Activated naive CD8-positive, alpha-beta T cell treated with anti-CD3 and anti-CD28 coated beads for 36 hours (primary cell): ENCODE results near the gene SMCHD1. TPM values are rescaled to one million over a fixed set of nuclear protein-coding genes. Genes with fewer than 3 reads are reported as not detected.
A peak's percentile ranks its signal among the peaks of the same experiment; 100 is the strongest.
"Not testable (repeated sequence)": the region's sequence is repeated elsewhere in the genome, so short reads cannot be mapped to it uniquely, and the experiment has no call there.

Experiments
- DNase-seq: peaks from one replicate; pipeline ENCODE4 v3.0.0; 2021
- H3K27ac Mint-ChIP-seq: one replicate; pipeline ENCODE4 v1.8.0; 2022; ENCODE audit warnings: mild to moderate bottlenecking, moderate library complexity, mixed read lengths
- H3K27me3 Mint-ChIP-seq: one replicate; pipeline ENCODE4 v1.8.0; 2022; ENCODE audit warnings: mild to moderate bottlenecking, mixed read lengths
- H3K36me3 Mint-ChIP-seq: one replicate; pipeline ENCODE4 v1.8.0; 2021; ENCODE audit warnings: mild to moderate bottlenecking, mixed read lengths
- H3K4me1 Mint-ChIP-seq: one replicate; pipeline ENCODE4 v1.8.0; 2021; ENCODE audit warnings: mixed read lengths
- H3K4me3 Mint-ChIP-seq: one replicate; pipeline ENCODE4 v1.8.0; 2022; ENCODE audit warnings: mild to moderate bottlenecking, moderate library complexity, mixed read lengths
- H3K9me3 Mint-ChIP-seq: one replicate; pipeline ENCODE4 v1.8.0; 2022; ENCODE audit warnings: mixed read lengths
- total RNA-seq, 2 experiments: library from RNA; stranded (reverse); gene quantifications; one replicate each; pipeline ENCODE4 v1.2.3, GENCODE V29; 2021

SMCHD1 gene
- total RNA-seq, 2 experiments from 2014 or later, result 85.1 to 97.2 TPM

GRCh38 chr18:2837290-2837689 lies 181.8 kb downstream of the SMCHD1 start:
- not testable (repeated sequence) for H3K4me1 Mint-ChIP-seq, H3K9me3 Mint-ChIP-seq, H3K27me3 Mint-ChIP-seq, DNase-seq, H3K36me3 Mint-ChIP-seq, H3K4me3 Mint-ChIP-seq, H3K27ac Mint-ChIP-seq

DNA sequence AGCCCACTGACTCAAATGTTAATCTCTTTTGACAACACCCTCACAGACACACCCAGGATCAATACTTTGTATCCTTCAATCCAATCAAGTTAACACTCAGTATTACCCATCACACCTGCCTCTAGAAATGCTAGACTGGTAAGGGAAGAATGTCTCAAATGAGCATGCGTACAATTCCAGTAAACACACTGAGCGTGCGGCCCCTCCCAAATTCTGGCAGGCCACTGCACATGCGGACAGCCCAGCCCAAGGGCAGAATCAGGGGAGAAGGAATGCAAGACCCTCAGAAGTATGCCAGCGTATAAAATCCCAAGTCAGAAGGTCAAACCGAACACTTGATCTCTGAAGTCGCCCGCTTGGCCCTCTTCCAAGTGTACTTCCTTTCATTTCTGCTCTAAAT lies 183.7 kb downstream of the SMCHD1 start:
- Mint-ChIP-seq H3K4me3 (no peak overlapping the region), H3K36me3 (peaks cover 5% of the 10 kb centered on the region), H3K9me3 (peaks cover 10% of the 10 kb centered on the region), H3K27me3 (peaks cover 2% of the 10 kb centered on the region), H3K4me1 (peaks cover 2% of the 10 kb centered on the region), H3K27ac (no peak overlapping the region)
- no peak for DNase-seq

GRCh38 chr18:2840521-2840920 lies 185.0 kb downstream of the SMCHD1 start:
- Mint-ChIP-seq H3K27me3 (peaks cover 11% of the 10 kb centered on the region), H3K4me1 (peaks cover 2% of the 10 kb centered on the region), H3K27ac (no peak overlapping the region), H3K4me3 (no peak overlapping the region), H3K36me3 (peaks cover 5% of the 10 kb centered on the region), H3K9me3 (peaks cover 10% of the 10 kb centered on the region)
- no peak for DNase-seq

DNA sequence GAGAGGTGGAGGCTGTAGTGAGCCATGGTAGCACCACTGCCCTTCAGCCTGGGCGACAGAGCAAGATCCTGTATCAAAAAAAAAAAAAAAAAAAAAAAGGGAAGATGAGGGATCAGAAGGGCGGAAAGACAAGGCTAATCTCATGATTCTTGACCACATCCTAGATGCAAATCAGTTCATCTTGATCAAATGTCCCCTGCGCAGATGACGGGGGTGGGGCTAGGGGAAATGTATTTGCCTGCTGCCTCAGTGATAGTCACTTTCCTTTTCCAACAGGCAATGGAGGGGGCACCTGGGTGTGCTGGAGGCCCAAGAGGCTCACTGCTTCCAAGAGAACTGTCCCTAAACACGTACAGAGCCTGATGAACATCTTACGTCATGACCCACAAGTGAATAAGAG lies 187.6 kb downstream of the SMCHD1 start:
- Mint-ChIP-seq H3K27me3 (peaks cover 28% of the 10 kb centered on the region), H3K27ac (no peak overlapping the region), H3K36me3 (peaks cover 4% of the 10 kb centered on the region), H3K9me3 (peaks cover 4% of the 10 kb centered on the region), H3K4me3 (no peak overlapping the region), H3K4me1 (peaks cover 9% of the 10 kb centered on the region)
- no peak for DNase-seq

DNA sequence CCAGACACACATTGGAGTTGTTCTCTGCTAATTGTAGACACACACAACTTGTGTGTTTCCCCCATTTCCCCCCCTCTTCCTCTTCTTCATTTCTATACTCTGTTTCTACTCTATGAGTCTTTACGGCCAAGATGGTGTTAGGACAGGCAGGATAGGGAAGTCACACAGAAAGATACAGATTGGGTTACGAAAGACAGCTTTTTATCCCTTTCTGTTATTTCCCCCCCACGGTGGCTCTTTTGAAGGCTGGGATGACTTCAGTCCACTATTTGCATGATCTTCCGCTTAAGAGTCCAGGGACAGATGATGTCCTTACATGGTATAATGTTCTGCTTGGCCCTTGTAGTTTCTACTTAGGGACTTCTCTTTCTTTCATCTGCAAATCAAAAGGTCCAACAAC lies 189.6 kb downstream of the SMCHD1 start:
- no peaks in the 10 kb centered on the region for H3K36me3 Mint-ChIP-seq
- no peaks in the 10 kb centered on the region for H3K9me3 Mint-ChIP-seq
- no peak for DNase-seq
- H3K4me3 Mint-ChIP-seq, result no peak overlapping the region
- no peak overlapping the region for H3K27ac Mint-ChIP-seq
- H3K4me1 Mint-ChIP-seq, result peaks cover 16% of the 10 kb centered on the region
- H3K27me3 Mint-ChIP-seq, result peaks cover 48% of the 10 kb centered on the region

DNA sequence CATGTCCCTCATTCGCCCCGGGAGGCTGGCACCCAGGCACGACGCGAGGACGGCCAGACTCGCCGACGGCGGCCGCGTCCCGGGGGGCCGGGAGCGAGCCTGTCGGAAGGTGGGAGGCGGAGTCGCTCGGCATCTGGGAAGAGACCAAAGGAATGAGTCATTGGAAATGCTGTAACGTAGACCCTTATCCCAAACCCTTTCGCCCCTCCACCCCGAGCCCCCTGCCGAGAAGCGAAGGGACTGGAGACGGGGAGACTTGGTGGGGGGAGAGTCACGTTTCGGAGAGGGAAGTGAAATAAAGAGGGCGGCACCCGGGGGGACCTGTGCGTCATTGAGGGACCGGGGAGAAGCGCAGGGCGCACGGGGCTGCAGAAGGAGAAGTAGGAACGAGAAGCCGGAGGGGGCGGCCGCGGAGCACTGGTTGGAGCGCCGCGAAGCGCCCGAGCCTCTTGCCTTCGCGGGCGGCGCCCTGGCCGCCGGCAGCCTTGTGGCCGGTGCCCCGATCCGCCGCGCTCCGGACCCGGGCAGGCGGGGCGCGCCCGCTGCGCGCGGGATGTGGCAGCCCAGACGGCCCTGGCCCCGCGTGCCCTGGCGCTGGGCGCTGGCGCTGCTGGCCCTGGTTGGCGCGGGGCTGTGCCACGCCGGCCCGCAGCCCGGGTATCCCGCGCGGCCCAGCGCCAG lies 191.2 kb downstream of the SMCHD1 start, which contains the start of gene EMILIN2:
Gene EMILIN2 (plus strand): TSS at position 371 of the 681 bp plus-strand sequence. CDS start 183 bp downstream, at position 554.
- Mint-ChIP-seq H3K4me3 (peak within 1 kb of the TSS; percentile 80), H3K27me3 (peaks cover 60% of the 10 kb centered on the region), H3K4me1 (peaks cover 22% of the 10 kb centered on the region), H3K9me3 (no peaks in the 10 kb centered on the region), H3K36me3 (no peaks in the 10 kb centered on the region), H3K27ac (no peak within 1 kb of the TSS)
- DNase-seq, result peak; percentile 43

DNA sequence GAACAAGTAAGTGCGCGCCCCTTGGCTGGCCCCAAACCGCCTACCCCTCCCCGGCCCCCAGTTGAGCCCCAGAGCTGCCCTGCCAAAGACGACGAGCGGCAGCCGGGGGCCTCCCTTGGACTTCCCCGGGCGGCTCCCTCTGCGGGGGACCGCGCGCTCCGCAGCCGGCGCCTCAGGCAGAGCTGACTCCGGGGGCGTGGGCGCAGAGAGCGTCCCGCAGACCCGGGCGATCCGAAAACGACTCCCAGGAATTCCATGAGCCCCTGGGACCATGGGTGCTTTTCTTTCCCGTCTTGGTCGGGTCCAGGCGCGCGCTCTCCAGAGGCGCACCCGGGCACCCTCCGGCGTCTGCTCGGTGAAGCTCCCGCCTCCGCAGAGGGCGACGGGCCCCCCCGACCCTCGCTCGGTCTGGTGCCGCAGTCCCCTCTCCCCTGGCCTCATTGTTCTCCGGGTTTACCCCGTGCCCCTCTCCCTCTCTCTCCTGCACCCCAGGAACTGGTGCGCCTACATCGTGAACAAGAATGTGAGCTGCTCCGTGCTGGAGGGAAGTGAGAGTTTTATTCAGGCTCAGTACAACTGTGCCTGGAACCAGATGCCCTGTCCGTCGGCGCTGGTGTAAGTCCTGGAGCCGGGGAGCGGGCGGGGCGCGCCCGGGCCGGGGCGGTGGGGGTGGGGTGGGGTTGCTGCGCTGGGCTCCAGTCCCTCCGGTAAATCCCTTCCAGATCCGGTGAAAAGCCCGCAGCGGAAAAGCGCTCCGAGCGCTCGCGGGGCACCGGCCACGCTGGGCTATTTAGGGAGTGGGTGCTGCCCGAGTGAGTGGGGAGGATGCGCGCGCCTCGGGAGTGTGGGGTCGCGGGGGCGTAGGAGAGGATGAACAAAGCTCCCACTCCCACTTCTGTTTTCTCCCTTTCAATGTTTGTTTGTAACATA lies 192.1 kb downstream of the SMCHD1 start:
- peak; percentile 50 for DNase-seq
- Mint-ChIP-seq H3K4me1 (peaks cover 22% of the 10 kb centered on the region), H3K27ac (no peak overlapping the region)

DNA sequence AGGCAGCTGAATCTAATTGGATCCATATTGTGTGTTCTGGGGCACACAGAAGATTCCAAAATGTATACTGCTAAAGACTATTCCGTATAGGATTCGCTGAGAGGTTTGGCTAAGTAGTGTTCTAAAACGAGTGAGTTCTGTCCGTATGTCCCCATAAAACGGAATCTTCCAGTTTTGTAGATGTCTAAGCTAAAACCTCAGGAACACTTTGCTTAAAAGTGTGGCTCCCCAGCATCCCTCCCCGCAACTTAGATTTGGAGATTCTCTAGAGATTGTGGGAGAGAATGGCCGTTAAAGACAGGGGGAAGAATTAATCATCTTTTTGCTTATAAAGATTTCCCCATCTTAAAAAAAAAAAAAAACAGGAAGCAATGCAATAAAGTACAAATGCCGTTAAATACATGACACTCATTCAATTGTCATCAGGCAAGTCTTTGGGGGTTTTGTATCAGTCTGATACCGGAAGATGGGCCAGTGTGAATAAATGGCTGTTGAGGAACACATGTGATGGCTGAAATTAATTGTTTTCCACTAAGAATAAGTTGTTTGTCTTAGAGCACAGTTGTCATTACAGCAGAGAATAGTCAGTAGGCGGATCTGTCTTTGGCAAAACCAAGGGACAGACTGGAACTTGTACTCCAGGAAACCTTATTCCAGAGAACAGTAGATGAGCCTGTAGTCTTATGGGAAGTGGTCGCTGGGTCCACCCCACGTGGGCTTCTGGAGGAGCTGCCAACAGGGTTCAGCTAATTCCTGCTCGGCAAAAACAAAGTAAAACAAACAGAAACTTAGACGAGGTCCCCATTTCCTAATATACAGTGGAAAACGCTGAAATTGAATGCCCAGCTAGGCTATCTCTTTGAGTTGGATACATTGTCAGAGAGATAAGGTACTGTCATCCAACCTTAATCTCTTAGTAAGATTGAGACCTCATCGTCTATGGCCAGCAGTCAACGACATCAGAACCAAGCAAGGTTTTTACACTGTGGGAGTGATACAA lies 193.0 kb downstream of the SMCHD1 start:
- Mint-ChIP-seq H3K4me3 (peak overlapping the region; percentile 80), H3K9me3 (no peaks in the 10 kb centered on the region), H3K27me3 (peaks cover 60% of the 10 kb centered on the region), H3K36me3 (no peaks in the 10 kb centered on the region), H3K27ac (no peak overlapping the region), H3K4me1 (peaks cover 22% of the 10 kb centered on the region)
- no peak for DNase-seq

More for the DNA sequence above, 192.1 kb downstream of the SMCHD1 start:
- Mint-ChIP-seq H3K27me3 (peaks cover 60% of the 10 kb centered on the region), H3K4me3 (peak overlapping the region; percentile 80), H3K36me3 (no peaks in the 10 kb centered on the region), H3K9me3 (no peaks in the 10 kb centered on the region)

DNA sequence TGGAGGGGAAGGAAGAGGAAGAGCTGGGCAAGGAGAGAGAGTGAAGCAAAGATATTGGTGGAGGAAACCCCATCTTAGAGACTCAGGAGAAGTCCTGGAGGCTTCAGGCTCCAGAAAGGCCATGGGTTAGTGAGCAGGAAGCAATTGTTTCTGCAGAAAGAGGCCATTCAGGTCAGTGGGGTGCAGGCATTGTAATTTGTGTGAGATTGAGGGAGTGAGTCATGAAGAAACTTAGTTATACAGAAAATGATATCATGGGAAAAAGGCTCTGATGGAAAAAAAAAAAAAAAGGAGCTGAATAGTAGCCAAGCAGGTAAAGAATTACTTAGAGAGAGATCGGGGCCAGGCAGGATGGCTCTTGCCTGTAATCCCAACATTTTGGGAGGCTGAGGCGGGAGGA lies 195.3 kb downstream of the SMCHD1 start:
- no peaks in the 10 kb centered on the region for H3K9me3 Mint-ChIP-seq
- no peak overlapping the region for H3K27ac Mint-ChIP-seq
- H3K4me1 Mint-ChIP-seq, result peaks cover 20% of the 10 kb centered on the region
- DNase-seq, result no peak
- no peak overlapping the region for H3K4me3 Mint-ChIP-seq
- H3K36me3 Mint-ChIP-seq, result no peaks in the 10 kb centered on the region
- H3K27me3 Mint-ChIP-seq, result peaks cover 46% of the 10 kb centered on the region

- Mint-ChIP-seq H3K27me3 (peaks cover 38% of the 10 kb centered on the region), H3K4me3 (no peak overlapping the region), H3K9me3 (no peaks in the 10 kb centered on the region), H3K36me3 (no peaks in the 10 kb centered on the region), H3K4me1 (peaks cover 16% of the 10 kb centered on the region), H3K27ac (no peak overlapping the region)
- no peak for DNase-seq
These were observed 196.2 kb downstream of the SMCHD1 start for GRCh38 chr18:2851771-2852170.

DNA sequence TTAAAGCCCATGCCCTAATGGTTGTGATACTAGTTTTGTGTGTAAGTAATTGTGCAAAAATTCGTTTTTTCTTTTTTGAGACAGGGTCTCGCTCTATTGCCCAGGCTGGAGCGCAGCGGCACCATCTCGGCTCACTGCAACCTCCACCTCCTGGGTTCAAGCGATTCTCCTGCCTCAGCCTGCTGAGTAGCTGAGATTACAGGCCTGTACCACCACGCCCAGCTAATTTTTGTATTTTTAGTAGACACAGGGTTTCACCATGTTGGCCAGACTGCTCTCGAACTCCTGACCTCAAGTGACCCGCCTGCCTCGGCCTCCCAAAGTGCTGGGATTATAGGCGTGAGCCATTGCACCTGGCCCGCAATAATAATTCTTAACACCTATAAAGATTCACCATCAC lies 196.9 kb downstream of the SMCHD1 start:
- not testable (repeated sequence) for H3K4me3 Mint-ChIP-seq, DNase-seq, H3K27ac Mint-ChIP-seq, H3K36me3 Mint-ChIP-seq, H3K9me3 Mint-ChIP-seq
- Mint-ChIP-seq H3K4me1 (peaks cover 16% of the 10 kb centered on the region), H3K27me3 (peaks cover 38% of the 10 kb centered on the region)

GRCh38 chr18:2853173-2853925 lies 197.8 kb downstream of the SMCHD1 start:
- peaks cover 30% of the 10 kb centered on the region for H3K27me3 Mint-ChIP-seq
- no peaks in the 10 kb centered on the region for H3K36me3 Mint-ChIP-seq
- no peak for DNase-seq
- no peak overlapping the region for H3K27ac Mint-ChIP-seq
- H3K4me1 Mint-ChIP-seq, result peaks cover 11% of the 10 kb centered on the region
- H3K9me3 Mint-ChIP-seq, result no peaks in the 10 kb centered on the region
- no peak overlapping the region for H3K4me3 Mint-ChIP-seq

- no peaks in the 10 kb centered on the region for H3K36me3 Mint-ChIP-seq
- H3K4me1 Mint-ChIP-seq, result peaks cover 6% of the 10 kb centered on the region
- DNase-seq, result no peak
- no peak overlapping the region for H3K27ac Mint-ChIP-seq
- H3K27me3 Mint-ChIP-seq, result peaks cover 22% of the 10 kb centered on the region
- no peaks in the 10 kb centered on the region for H3K9me3 Mint-ChIP-seq
- no peak overlapping the region for H3K4me3 Mint-ChIP-seq
These were observed 198.6 kb downstream of the SMCHD1 start for GRCh38 chr18:2853926-2854664.
